VCaP (cell line): Measurements from ENCODE around the gene KRT6B.
"Not testable (repeated sequence)": the region's sequence is repeated elsewhere in the genome, so short reads cannot be mapped to it uniquely, and the experiment has no call there.

Source experiments
- H3K27ac ChIP-seq: fragments of 450-650 bp; 2 replicates; pipeline ENCODE4 v1.5.1; 2017
- CTCF ChIP-seq: fragments of 450-650 bp; conservative IDR thresholded peaks from 2 replicates; pipeline ENCODE4 v1.5.1; 2017; ENCODE audit warnings: mild to moderate bottlenecking, moderate library complexity

The KRT6B gene

GRCh38 chr12:52495389-52495788 is 43.4 kb upstream of the KRT6B start:
- TF ChIP-seq CTCF: no peak
- H3K27ac ChIP-seq: no peak overlapping the region

GRCh38 chr12:52494518-52494917 is 42.6 kb upstream of the KRT6B start:
- no peak overlapping the region for H3K27ac ChIP-seq
- TF ChIP-seq CTCF: no peak

DNA sequence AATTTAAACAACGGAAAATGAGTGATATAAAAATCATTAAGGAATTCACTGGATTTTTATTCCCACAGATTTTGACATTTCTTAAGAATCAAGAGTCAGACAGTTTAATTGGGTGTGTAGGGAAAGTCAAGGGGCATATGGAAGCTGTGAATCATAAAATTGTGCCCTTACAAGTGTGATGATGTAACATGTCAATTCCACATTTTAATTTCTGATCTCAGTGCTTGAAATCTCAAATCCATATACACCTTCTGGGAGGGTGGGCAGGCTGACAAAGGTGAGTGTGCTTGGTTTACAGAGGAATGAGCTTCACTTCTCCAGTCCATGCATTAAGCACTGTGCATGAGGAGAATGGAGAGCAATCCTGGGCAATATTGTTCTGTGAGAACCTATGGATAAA is 42.2 kb upstream of the KRT6B start:
- TF ChIP-seq CTCF: no peak

DNA sequence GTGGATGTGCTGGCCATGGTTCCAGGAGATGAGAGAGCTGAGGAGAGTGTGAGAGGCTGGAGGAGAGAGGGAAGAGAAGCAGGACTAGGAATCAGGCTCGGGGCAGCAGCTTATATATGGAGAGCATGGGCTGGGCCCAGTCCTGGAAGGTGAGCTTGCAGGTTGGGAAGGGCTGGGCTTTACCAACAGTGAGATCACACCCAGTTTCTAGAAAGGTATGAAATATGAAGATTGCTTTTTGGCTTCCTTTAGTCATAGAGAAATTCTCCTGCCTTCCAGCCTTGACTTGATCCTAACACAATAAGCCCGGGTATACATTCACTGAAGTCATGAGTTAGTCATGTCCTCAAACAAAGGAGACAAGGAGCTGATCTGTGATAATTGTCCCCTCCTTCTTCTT is 41.2 kb upstream of the KRT6B start, which contains the start of gene KRT6A:
KRT6A (minus strand) TSS at position 86 of the 400 bp plus-strand sequence; CDS start at position 17, 69 bp downstream.
- no peak within 1 kb of the TSS for H3K27ac ChIP-seq
- TF ChIP-seq CTCF: no peak

More for the DNA sequence above, 42.2 kb upstream of the KRT6B start:
- H3K27ac ChIP-seq: no peak overlapping the region

GRCh38 chr12:52492405-52492804 is 40.5 kb upstream of the KRT6B start:
- H3K27ac ChIP-seq: not testable (repeated sequence)

GRCh38 chr12:52491495-52491894 is 39.5 kb upstream of the KRT6B start:
- H3K27ac ChIP-seq: not testable (repeated sequence)

- no peak for TF ChIP-seq CTCF
Measured at GRCh38 chr12:52488736-52489135, 36.8 kb upstream of the KRT6B start.

DNA sequence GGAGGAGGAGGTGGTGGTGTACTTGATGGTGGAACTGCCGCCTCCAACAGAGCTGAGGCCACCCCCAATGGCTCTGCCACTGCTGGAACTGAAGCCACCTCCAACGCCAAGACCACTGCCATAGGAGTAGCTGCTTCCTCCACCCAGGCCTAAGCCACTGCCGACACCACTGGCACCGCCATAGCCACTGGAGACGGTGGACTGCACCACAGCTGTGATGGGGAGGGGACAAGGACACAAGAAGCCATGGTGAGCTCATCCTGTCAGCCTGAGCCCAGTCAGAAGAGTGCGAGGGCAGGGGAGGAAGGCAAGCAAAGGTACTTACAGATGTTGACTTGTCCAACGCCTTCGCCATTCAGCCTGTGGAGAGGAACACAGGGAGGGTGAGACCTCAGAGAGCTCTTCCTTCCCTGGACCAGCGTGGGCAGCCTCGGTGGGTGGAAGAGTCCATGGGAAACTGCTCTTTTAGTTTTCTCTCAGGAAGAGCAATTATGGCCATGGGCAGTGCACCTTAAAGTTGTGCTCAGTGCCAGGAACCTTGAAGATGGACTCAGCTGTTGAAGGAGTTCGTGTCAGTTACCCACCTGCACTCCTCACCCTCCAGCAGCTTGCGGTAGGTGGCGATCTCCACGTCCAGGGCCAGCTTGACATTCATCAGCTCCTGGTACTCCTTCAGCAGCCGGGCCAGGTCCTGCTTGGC is 35.9 kb upstream of the KRT6B start:
- not testable (repeated sequence) for H3K27ac ChIP-seq

More at GRCh38 chr12:52488736-52489135, 36.8 kb upstream of the KRT6B start:
- H3K27ac ChIP-seq: no peak overlapping the region

DNA sequence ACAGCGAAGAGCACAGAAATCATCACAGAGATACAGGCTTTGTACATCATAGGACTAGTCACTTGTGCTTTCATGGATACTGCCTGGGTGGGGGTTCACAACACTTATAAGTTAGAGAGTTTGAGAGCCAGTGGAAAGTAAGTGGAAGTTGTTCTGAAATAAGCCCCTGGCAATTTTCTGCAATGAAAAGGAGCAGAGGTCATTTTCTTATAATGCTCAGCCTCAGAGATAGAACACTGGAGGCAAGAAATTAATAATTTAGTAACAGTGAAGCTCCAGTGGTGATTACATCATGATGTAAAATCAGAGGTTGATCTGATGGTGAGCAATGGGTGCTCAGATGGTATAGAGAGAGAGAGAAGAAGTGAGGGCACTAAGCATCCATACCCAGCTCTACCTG is 35.3 kb upstream of the KRT6B start:
- H3K27ac ChIP-seq: no peak overlapping the region
- no peak for TF ChIP-seq CTCF
